Large intestine (tissue), 3 donors: ENCODE measurements around the gene DCHS1. TPM values are rescaled to one million over a fixed set of nuclear protein-coding genes. Genes with fewer than 3 reads are reported as not detected.

Source experiments
- DNase-seq, 2 donors: peaks; one replicate each; pipeline versions ENCODE4 v3.0.0 to v3.0.0-alpha.2; 2013
- H3K27ac ChIP-seq: one replicate; pipeline ENCODE4 v1.5.1; 2013; ENCODE audit warnings: low read length
- H3K27me3 ChIP-seq: 2 replicates; pipeline ENCODE4 v1.6.1; 2013; ENCODE audit warnings: low read length; ENCODE audit not compliant: control insufficient read depth, insufficient read depth
- H3K36me3 ChIP-seq: 2 replicates; pipeline ENCODE4 v1.6.1; 2013; ENCODE audit warnings: low read length; ENCODE audit not compliant: control insufficient read depth, insufficient read depth
- H3K4me1 ChIP-seq: one replicate; pipeline ENCODE4 v1.6.1; 2013; ENCODE audit warnings: low read length; ENCODE audit not compliant: control insufficient read depth, insufficient read depth
- H3K4me3 ChIP-seq: one replicate; pipeline ENCODE4 v1.5.1; 2013; ENCODE audit warnings: low read length
- H3K9me3 ChIP-seq: one replicate; pipeline ENCODE4 v1.6.1; 2013; ENCODE audit warnings: mild to moderate bottlenecking, low read depth, low read length, moderate library complexity; ENCODE audit not compliant: control insufficient read depth
- WGBS: methylation state at CpG from one replicate; pipeline ENCODE4 v1.1.5; 2013; ENCODE audit warnings: low lambda C conversion rate; ENCODE audit not compliant: insufficient coverage; 5-methylcytosine and 5-hydroxymethylcytosine counted together
- polyA plus RNA-seq: library from polyadenylated mRNA; unstranded; fragments of 120-200 nt; gene quantifications from one replicate; pipeline ENCODE4 v1.2.1, GENCODE V29; 2013

DCHS1 gene
- polyA plus RNA-seq, 1 donor: 17.1 TPM

- Histone ChIP-seq H3K36me3 (peaks cover 36% of the 10 kb centered on the region), H3K27me3 (no peaks in the 10 kb centered on the region), H3K27ac (peak overlapping the region; percentile 51), H3K4me3 (no peak overlapping the region), H3K9me3 (peaks cover 4% of the 10 kb centered on the region), H3K4me1 (peaks cover 25% of the 10 kb centered on the region)
- peak; percentile 71 to 88 for DNase-seq
- no CpG with 5 or more reads among the region's 10 CpGs for WGBS
Measured at GRCh38 chr11:6635082-6635932, 20.3 kb downstream of the DCHS1 start.

GRCh38 chr11:6634534-6634933 lies 21.1 kb downstream of the DCHS1 start:
- H3K36me3 ChIP-seq: peaks cover 32% of the 10 kb centered on the region
- no CpG with 5 or more reads among the region's 1 CpG for WGBS
- H3K4me1 ChIP-seq: peaks cover 26% of the 10 kb centered on the region
- H3K9me3 ChIP-seq: peaks cover 11% of the 10 kb centered on the region
- H3K4me3 ChIP-seq: no peak overlapping the region
- no peaks in the 10 kb centered on the region for H3K27me3 ChIP-seq
- no peak overlapping the region for H3K27ac ChIP-seq
- DNase-seq: no peak

DNA sequence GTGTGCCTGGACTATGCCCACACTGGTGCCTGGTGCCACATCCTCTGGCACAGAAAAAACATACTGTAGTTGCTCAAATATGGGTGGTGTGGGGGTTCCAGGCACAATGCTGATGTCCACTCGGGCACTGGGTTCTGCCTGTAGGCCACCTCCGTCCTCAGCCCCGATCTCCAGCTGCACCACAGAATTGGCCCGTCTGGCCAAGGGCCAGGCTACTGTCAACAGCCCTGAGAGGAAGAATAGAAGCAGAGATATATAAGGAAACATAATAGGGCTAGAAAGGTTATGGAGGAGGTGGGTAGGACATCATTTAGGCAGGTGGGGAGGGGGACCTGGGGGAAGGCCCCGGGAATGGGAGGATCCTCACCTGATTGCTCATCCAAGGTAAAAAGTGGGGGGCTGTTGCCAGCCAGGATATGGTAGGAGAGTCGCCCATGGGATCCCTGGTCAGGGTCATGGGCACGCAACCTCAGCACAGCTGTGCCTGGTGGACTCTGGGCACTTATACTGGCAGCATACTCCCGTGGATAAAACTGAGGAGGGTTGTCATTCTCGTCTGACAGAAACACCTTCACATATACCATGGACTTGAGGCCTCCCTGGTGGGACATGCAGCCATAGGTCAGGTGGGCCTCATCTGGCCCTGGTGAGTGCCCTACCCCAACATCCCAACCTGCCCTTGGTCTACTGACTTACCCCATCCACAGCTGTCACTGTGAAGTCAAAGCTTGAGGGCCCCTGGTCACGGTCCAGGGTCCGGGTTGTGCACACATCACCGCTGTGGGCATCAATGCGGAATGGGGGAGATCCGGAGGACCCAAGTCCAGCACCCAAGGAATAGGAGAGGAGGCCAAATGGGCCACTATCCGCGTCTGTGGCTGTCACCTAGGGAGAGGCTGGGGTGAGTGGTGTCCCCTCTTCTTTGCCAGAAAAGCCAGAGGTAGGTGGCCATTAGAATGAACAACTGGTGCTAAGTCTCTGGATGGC lies 21.9 kb downstream of the DCHS1 start:
- H3K27me3 ChIP-seq: no peaks in the 10 kb centered on the region
- H3K36me3 ChIP-seq: peaks cover 33% of the 10 kb centered on the region
- no peak overlapping the region for H3K4me3 ChIP-seq
- H3K27ac ChIP-seq: no peak overlapping the region
- H3K9me3 ChIP-seq: peaks cover 12% of the 10 kb centered on the region
- WGBS: no CpG with 5 or more reads among the region's 16 CpGs
- peaks cover 28% of the 10 kb centered on the region for H3K4me1 ChIP-seq
- DNase-seq: no peak

GRCh38 chr11:6632116-6633073 lies 23.2 kb downstream of the DCHS1 start:
- DNase-seq: no peak
- no peak overlapping the region for H3K4me3 ChIP-seq
- WGBS: no CpG with 5 or more reads among the region's 29 CpGs
- H3K27ac ChIP-seq: no peak overlapping the region
- peaks cover 12% of the 10 kb centered on the region for H3K9me3 ChIP-seq
- peaks cover 37% of the 10 kb centered on the region for H3K36me3 ChIP-seq
- no peaks in the 10 kb centered on the region for H3K27me3 ChIP-seq
- peaks cover 28% of the 10 kb centered on the region for H3K4me1 ChIP-seq

GRCh38 chr11:6631361-6631890 lies 24.2 kb downstream of the DCHS1 start:
- Histone ChIP-seq H3K4me1 (peaks cover 28% of the 10 kb centered on the region), H3K9me3 (peaks cover 12% of the 10 kb centered on the region), H3K36me3 (peaks cover 46% of the 10 kb centered on the region), H3K27me3 (no peaks in the 10 kb centered on the region), H3K27ac (no peak overlapping the region), H3K4me3 (no peak overlapping the region)
- no CpG with 5 or more reads among the region's 11 CpGs for WGBS
- peak in 1 of 2 donors; percentile 65 for DNase-seq

GRCh38 chr11:6630632-6631291 lies 24.8 kb downstream of the DCHS1 start:
- H3K9me3 ChIP-seq: peaks cover 12% of the 10 kb centered on the region
- peaks cover 27% of the 10 kb centered on the region for H3K4me1 ChIP-seq
- H3K36me3 ChIP-seq: peaks cover 52% of the 10 kb centered on the region
- DNase-seq: no peak
- H3K27me3 ChIP-seq: no peaks in the 10 kb centered on the region
- H3K27ac ChIP-seq: no peak overlapping the region
- WGBS: no CpG with 5 or more reads among the region's 28 CpGs
- H3K4me3 ChIP-seq: peak overlapping the region; percentile 27

DNA sequence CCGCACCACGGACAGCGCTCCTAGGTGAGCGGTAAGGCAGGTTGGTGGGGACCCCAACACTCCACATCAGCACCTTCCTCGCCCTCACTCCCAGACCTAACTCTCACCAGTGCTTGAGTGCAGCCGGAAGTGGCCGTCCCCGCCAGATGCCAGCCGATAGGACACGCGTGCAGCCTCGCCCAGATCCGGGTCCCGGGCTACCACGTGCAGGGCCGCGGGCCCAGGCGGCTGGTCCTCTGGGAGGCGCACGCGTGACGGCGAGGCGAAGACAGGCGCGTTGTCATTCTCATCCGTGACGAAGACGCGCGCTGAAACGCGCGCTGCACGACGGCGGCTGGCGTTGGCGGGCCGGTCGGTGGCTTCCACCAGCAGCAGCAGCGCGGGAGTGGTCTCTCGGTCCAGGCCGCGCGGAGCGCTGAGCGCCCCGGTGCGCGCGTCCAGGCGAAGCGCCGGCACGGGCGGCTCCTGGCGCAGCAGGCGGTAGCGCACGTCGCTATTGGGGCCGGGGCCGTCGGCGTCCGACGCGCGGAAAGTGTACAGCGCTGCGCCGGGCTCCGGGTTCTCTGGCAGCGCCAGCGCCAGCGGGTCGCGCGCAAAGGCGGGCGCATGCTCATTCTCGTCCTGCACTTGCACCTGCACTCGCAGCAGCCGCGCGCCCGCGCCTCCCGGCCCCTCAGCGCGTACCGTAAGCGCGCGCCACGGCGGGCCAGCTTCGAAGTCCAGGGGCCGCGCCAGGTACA lies 25.5 kb downstream of the DCHS1 start:
- H3K9me3 ChIP-seq: peaks cover 12% of the 10 kb centered on the region
- H3K36me3 ChIP-seq: peaks cover 59% of the 10 kb centered on the region
- DNase-seq: peak; percentile 76 to 86
- no CpG with 5 or more reads among the region's 102 CpGs for WGBS
- no peaks in the 10 kb centered on the region for H3K27me3 ChIP-seq
- H3K4me3 ChIP-seq: peak overlapping the region; percentile 10
- H3K4me1 ChIP-seq: peaks cover 28% of the 10 kb centered on the region
- no peak overlapping the region for H3K27ac ChIP-seq

GRCh38 chr11:6629573-6629891 lies 26.1 kb downstream of the DCHS1 start:
- Histone ChIP-seq H3K27me3 (no peaks in the 10 kb centered on the region), H3K4me3 (no peak overlapping the region), H3K36me3 (peaks cover 64% of the 10 kb centered on the region), H3K4me1 (peaks cover 30% of the 10 kb centered on the region), H3K9me3 (peaks cover 12% of the 10 kb centered on the region), H3K27ac (no peak overlapping the region)
- WGBS: no CpG with 5 or more reads among the region's 24 CpGs
- DNase-seq: no peak

- no peaks in the 10 kb centered on the region for H3K27me3 ChIP-seq
- no peak overlapping the region for H3K27ac ChIP-seq
- peaks cover 12% of the 10 kb centered on the region for H3K9me3 ChIP-seq
- DNase-seq: no peak
- H3K4me1 ChIP-seq: peaks cover 30% of the 10 kb centered on the region
- no CpG with 5 or more reads among the region's 4 CpGs for WGBS
- H3K4me3 ChIP-seq: no peak overlapping the region
- H3K36me3 ChIP-seq: peaks cover 69% of the 10 kb centered on the region
Measured at GRCh38 chr11:6628526-6628925, 27.1 kb downstream of the DCHS1 start.
